ENCODE results near the gene CENPN. TPM values are rescaled to one million over a fixed set of nuclear protein-coding genes. Genes with fewer than 3 reads are reported as not detected.

The CENPN gene
- 1 to 10 TPM; 1.8 to 8.1 (median 4.2) TPM for total RNA-seq

GRCh38 chr16:81006813-81007695, at the start of gene CENPN, which contains the start of gene CMC2:
Gene CENPN, plus strand, starts transcription at chr16:81007214. Its CDS starts 4,726 bp downstream, at chr16:81011940.
Gene CMC2, minus strand, starts transcription at chr16:81006885. Its CDS starts 9,491 bp downstream, at chr16:80997394.
- Histone ChIP-seq H3K4me3 (peak within 1 kb of the TSS; percentile 80 to 94 (median 85)), H3K4me1 (peaks cover 0 to 27% (median 17%) of the 10 kb centered on the region in 4 donors), H3K9me3 (no peaks in the 10 kb centered on the region), H3K27me3 (no peaks in the 10 kb centered on the region), H3K27ac (peak within 1 kb of the TSS; percentile 93 to 99 (median 98)), H3K36me3 (no peaks in the 10 kb centered on the region)
- WGBS, 2 donors, result 1% methylated on average over 29 to 64 of the region's 75 CpGs
- TF ChIP-seq EP300 (IDR thresholded peaks at IDR 0.05) (peak; percentile 60 to 93), POLR2A (IDR thresholded peaks at IDR 0.05) (peak; percentile 83 to 91), CTCF (IDR thresholded peaks at IDR 0.05) (peak in 2 of 5 experiments; percentile 49 to 67)
- DNase-seq (ENCODE audit: low spot score in 2 of 2), result peak; percentile 99

GRCh38 chr16:80958284-80958683, 48.7 kb upstream of the CENPN start:
- Histone ChIP-seq H3K9me3 (peaks cover 0 to 52% (median 15%) of the 10 kb centered on the region in 4 donors), H3K36me3 (no peaks in the 10 kb centered on the region), H3K27me3 (no peaks in the 10 kb centered on the region), H3K4me1 (no peaks in the 10 kb centered on the region), H3K27ac (no peak overlapping the region), H3K4me3 (no peak overlapping the region)
- no peak for DNase-seq (ENCODE audit: low spot score in 2 of 2)
- TF ChIP-seq POLR2A (IDR thresholded peaks at IDR 0.05), result no peak
- TF ChIP-seq CTCF (IDR thresholded peaks at IDR 0.05), result no peak
- TF ChIP-seq EP300 (IDR thresholded peaks at IDR 0.05), result no peak

- no peak for DNase-seq (ENCODE audit: low spot score in 2 of 2)
- WGBS, 2 donors, result 49 to 60% methylated on average over 2 of the region's 2 CpGs
- Histone ChIP-seq H3K36me3 (no peaks in the 10 kb centered on the region), H3K4me1 (no peaks in the 10 kb centered on the region), H3K4me3 (no peak overlapping the region), H3K27ac (no peak overlapping the region), H3K9me3 (peaks cover 0 to 33% (median 12%) of the 10 kb centered on the region in 4 donors), H3K27me3 (no peaks in the 10 kb centered on the region)
- no peak for TF ChIP-seq EP300 (IDR thresholded peaks at IDR 0.05)
- no peak for TF ChIP-seq POLR2A (IDR thresholded peaks at IDR 0.05)
- TF ChIP-seq CTCF (IDR thresholded peaks at IDR 0.05), result no peak
Observed at GRCh38 chr16:80962879-80963278, 44.1 kb upstream of the CENPN start.

GRCh38 chr16:80964351-80964750, 42.7 kb upstream of the CENPN start:
- Histone ChIP-seq H3K4me1 (no peaks in the 10 kb centered on the region), H3K36me3 (peaks cover 0 to 3% (median 0%) of the 10 kb centered on the region in 3 donors), H3K27me3 (no peaks in the 10 kb centered on the region), H3K9me3 (peaks cover 0 to 18% (median 5%) of the 10 kb centered on the region in 4 donors), H3K4me3 (no peak overlapping the region), H3K27ac (no peak overlapping the region)
- TF ChIP-seq CTCF (IDR thresholded peaks at IDR 0.05), result no peak
- no peak for TF ChIP-seq EP300 (IDR thresholded peaks at IDR 0.05)
- TF ChIP-seq POLR2A (IDR thresholded peaks at IDR 0.05), result no peak
- no peak for DNase-seq (ENCODE audit: low spot score in 2 of 2)
- WGBS, 2 donors, result 44 to 45% methylated on average over 2 of the region's 2 CpGs

- Histone ChIP-seq H3K36me3 (peaks cover 0 to 10% (median 0%) of the 10 kb centered on the region in 3 donors), H3K27me3 (no peaks in the 10 kb centered on the region), H3K9me3 (no peaks in the 10 kb centered on the region), H3K27ac (no peak overlapping the region), H3K4me3 (no peak overlapping the region), H3K4me1 (no peaks in the 10 kb centered on the region)
- no peak for DNase-seq (ENCODE audit: low spot score in 2 of 2)
- TF ChIP-seq POLR2A (IDR thresholded peaks at IDR 0.05), result no peak
- TF ChIP-seq EP300 (IDR thresholded peaks at IDR 0.05), result no peak
- no peak for TF ChIP-seq CTCF (IDR thresholded peaks at IDR 0.05)
- 93 to 94% methylated on average over 4 of the region's 4 CpGs for WGBS, 2 donors
Observed at GRCh38 chr16:80966617-80967016, 40.4 kb upstream of the CENPN start.

Data from tibial nerve (tissue), 4 donors.